Small intestine (tissue), 7 donors: ENCODE data around the gene SHF. TPM values are rescaled to one million over a fixed set of nuclear protein-coding genes. Genes with fewer than 3 reads are reported as not detected.

ENCODE experiments used
- DNase-seq, 2 donors: peaks; one replicate each; pipeline versions ENCODE4 v3.0.0 to v3.0.0-alpha.2; 2013
- FAIRE-seq: peaks from 2 replicates; lab custom pipeline; 2012; peaks lifted over from hg19 to GRCh38; lab: Jason Lieb, UNC
- H3K27ac ChIP-seq, 3 donors: one replicate each; pipeline ENCODE4 v1.5.1; 2013; ENCODE audit warnings: low read length in 2 of 3, mild to moderate bottlenecking in 2 of 3, control low read depth in 1 of 3, inconsistent platforms in 1 of 3, low read depth in 1 of 3, moderate library complexity in 1 of 3
- H3K27me3 ChIP-seq, 3 donors: one replicate each; pipeline ENCODE4 v1.6.1; 2013; ENCODE audit warnings: low read length in 3 of 3, inconsistent platforms in 1 of 3; ENCODE audit not compliant: control insufficient read depth in 3 of 3, insufficient read depth in 3 of 3
- H3K36me3 ChIP-seq, 3 donors: one replicate each; pipeline ENCODE4 v1.6.1; 2013; ENCODE audit warnings: low read length in 3 of 3, inconsistent platforms in 1 of 3, low read depth in 1 of 3, mild to moderate bottlenecking in 1 of 3, moderate library complexity in 1 of 3; ENCODE audit not compliant: control insufficient read depth in 3 of 3, insufficient read depth in 2 of 3
- H3K4me1 ChIP-seq, 3 donors: one replicate each; pipeline ENCODE4 v1.6.1; 2013; ENCODE audit warnings: low read length in 2 of 3, inconsistent platforms in 1 of 3, low read depth in 1 of 3, mild to moderate bottlenecking in 1 of 3, moderate library complexity in 1 of 3; ENCODE audit not compliant: control insufficient read depth in 3 of 3, insufficient read depth in 2 of 3
- H3K4me3 ChIP-seq, 3 donors: one replicate each; pipeline ENCODE4 v1.5.1; 2013; ENCODE audit warnings: low read length in 3 of 3, control low read depth in 1 of 3, inconsistent platforms in 1 of 3, low read depth in 1 of 3, mild to moderate bottlenecking in 1 of 3, moderate library complexity in 1 of 3
- H3K9me3 ChIP-seq, 2 donors: one replicate each; pipeline ENCODE4 v1.6.1; 2013; ENCODE audit warnings: low read depth in 1 of 2, low read length in 1 of 2; ENCODE audit not compliant: control insufficient read depth in 2 of 2, insufficient read depth in 1 of 2
- WGBS, 3 donors: extraction: QIAGEN DNeasy Blood & Tissue Kit; methylation state at CpG; one replicate each; pipeline ENCODE4 v1.1.7; 2013; 5-methylcytosine and 5-hydroxymethylcytosine counted together
- polyA plus RNA-seq, 4 donors: library from polyadenylated mRNA; stranded (reverse) in 3 of 4; unstranded in 1 of 4; fragments of 200-250 nt in 3 of 4; fragments of 120-200 nt in 1 of 4; gene quantifications; one replicate each; pipeline versions ENCODE4 v1.2.1 to v1.2.3, GENCODE V29; 2013
- donor health status: healthy with polysubstance abuse.
- donor health status: control.
- donor health status: control.
- donor health status: Bipolar disorder and iron deficiency.
- donor health status: healthy.

Gene SHF
- polyA plus RNA-seq, 4 donors, result 9.5 to 25.0 (median 11.6) TPM

GRCh38 chr15:45126535-45127158 lies 61.1 kb downstream of the SHF start:
- Histone ChIP-seq H3K27me3 (peaks cover 3 to 65% (median 16%) of the 10 kb centered on the region in 3 donors), H3K4me1 (peaks cover 0 to 5% (median 0%) of the 10 kb centered on the region in 3 donors), H3K27ac (no peak overlapping the region), H3K36me3 (no peaks in the 10 kb centered on the region), H3K4me3 (no peak overlapping the region), H3K9me3 (no peaks in the 10 kb centered on the region)
- FAIRE-seq, result no peak
- peak; percentile 39 to 63 for DNase-seq
- 53 to 67% (median 64%) methylated on average over 2 of the region's 2 CpGs for WGBS, 3 donors

- Histone ChIP-seq H3K9me3 (no peaks in the 10 kb centered on the region), H3K27ac (no peak overlapping the region), H3K27me3 (peaks cover 3 to 66% (median 5%) of the 10 kb centered on the region in 3 donors), H3K4me1 (no peaks in the 10 kb centered on the region), H3K36me3 (no peaks in the 10 kb centered on the region), H3K4me3 (no peak overlapping the region)
- FAIRE-seq (no peak), DNase-seq (no peak)
Measured at GRCh38 chr15:45123397-45123796, 64.4 kb downstream of the SHF start.

- 85 to 94% (median 87%) methylated on average over 7 of the region's 7 CpGs for WGBS, 3 donors
- FAIRE-seq, result no peak
- peaks cover 0 to 63% (median 2%) of the 10 kb centered on the region in 3 donors for H3K27me3 ChIP-seq
Measured at GRCh38 chr15:45122719-45123118, 65.0 kb downstream of the SHF start.

GRCh38 chr15:45121706-45122417 lies 65.9 kb downstream of the SHF start:
- Histone ChIP-seq H3K27me3 (peaks cover 0 to 67% (median 11%) of the 10 kb centered on the region in 3 donors), H3K36me3 (no peaks in the 10 kb centered on the region), H3K4me3 (no peak overlapping the region), H3K27ac (no peak overlapping the region), H3K4me1 (peaks cover 0 to 8% (median 0%) of the 10 kb centered on the region in 3 donors), H3K9me3 (no peaks in the 10 kb centered on the region)
- FAIRE-seq, result no peak
- WGBS, 3 donors, result 58 to 67% (median 58%) methylated on average over 9 of the region's 9 CpGs
- DNase-seq, result no peak

More at GRCh38 chr15:45122719-45123118, 65.0 kb downstream of the SHF start:
- Histone ChIP-seq H3K36me3 (no peaks in the 10 kb centered on the region), H3K9me3 (no peaks in the 10 kb centered on the region), H3K27ac (no peak overlapping the region), H3K4me3 (no peak overlapping the region), H3K4me1 (peaks cover 0 to 2% (median 0%) of the 10 kb centered on the region in 3 donors)
- DNase-seq, result no peak

- FAIRE-seq (no peak), DNase-seq (no peak)
- no peaks in the 10 kb centered on the region for H3K36me3 ChIP-seq
- no peak overlapping the region for H3K4me3 ChIP-seq
- H3K27ac ChIP-seq, result no peak overlapping the region
- 79 to 90% (median 86%) methylated on average over 3 of the region's 3 CpGs for WGBS, 3 donors
- H3K9me3 ChIP-seq, result no peaks in the 10 kb centered on the region
- H3K4me1 ChIP-seq, result peaks cover 0 to 8% (median 0%) of the 10 kb centered on the region in 3 donors
- peaks cover 0 to 76% (median 19%) of the 10 kb centered on the region in 3 donors for H3K27me3 ChIP-seq
Measured at GRCh38 chr15:45121020-45121419, 66.7 kb downstream of the SHF start.

GRCh38 chr15:45120081-45120972 lies 67.4 kb downstream of the SHF start:
- no peak overlapping the region for H3K4me3 ChIP-seq
- WGBS, 3 donors, result 92 to 94% (median 93%) methylated on average over 9 to 10 of the region's 10 CpGs
- peaks cover 0 to 8% (median 0%) of the 10 kb centered on the region in 3 donors for H3K4me1 ChIP-seq
- H3K27ac ChIP-seq, result no peak overlapping the region
- FAIRE-seq (no peak), DNase-seq (no peak)
- H3K27me3 ChIP-seq, result peaks cover 0 to 77% (median 25%) of the 10 kb centered on the region in 3 donors
- no peaks in the 10 kb centered on the region for H3K9me3 ChIP-seq
- no peaks in the 10 kb centered on the region for H3K36me3 ChIP-seq

- WGBS, 3 donors, result 81 to 86% (median 84%) methylated on average over 5 of the region's 5 CpGs
- H3K4me1 ChIP-seq, result peaks cover 0 to 8% (median 0%) of the 10 kb centered on the region in 3 donors
- H3K9me3 ChIP-seq, result no peaks in the 10 kb centered on the region
- FAIRE-seq (no peak), DNase-seq (no peak)
- H3K36me3 ChIP-seq, result no peaks in the 10 kb centered on the region
- H3K27me3 ChIP-seq, result peaks cover 0 to 80% (median 37%) of the 10 kb centered on the region in 3 donors
- no peak overlapping the region for H3K4me3 ChIP-seq
- no peak overlapping the region for H3K27ac ChIP-seq
Measured at GRCh38 chr15:45118996-45119395, 68.8 kb downstream of the SHF start.

GRCh38 chr15:45118131-45118588 lies 69.6 kb downstream of the SHF start:
- DNase-seq, result peak; percentile 88 to 93
- Histone ChIP-seq H3K27ac (no peak overlapping the region), H3K27me3 (peaks cover 0 to 83% (median 43%) of the 10 kb centered on the region in 3 donors), H3K36me3 (no peaks in the 10 kb centered on the region), H3K4me1 (peaks cover 0 to 8% (median 0%) of the 10 kb centered on the region in 3 donors), H3K9me3 (no peaks in the 10 kb centered on the region), H3K4me3 (peak overlapping the region in 1 of 3 donors; percentile 17)
- FAIRE-seq, result no peak
- WGBS, 3 donors, result 0 to 1% (median 1%) methylated on average over 14 of the region's 14 CpGs
